G401.6 (cell line): ENCODE measurements around the gene FSTL4.

Source experiments
- FAIRE-seq: peaks from 2 replicates; lab custom pipeline; 2012; peaks lifted over from hg19 to GRCh38; lab: Jason Lieb, UNC

The FSTL4 gene

GRCh38 chr5:133290669-133291240 lies 321.6 kb downstream of the FSTL4 start:
- FAIRE-seq, result no peak

GRCh38 chr5:133289686-133290367 lies 322.5 kb downstream of the FSTL4 start:
- no peak for FAIRE-seq

- no peak for FAIRE-seq
Observed at GRCh38 chr5:133287500-133287899, 324.8 kb downstream of the FSTL4 start.

- no peak for FAIRE-seq
Observed at GRCh38 chr5:133286483-133286882, 325.9 kb downstream of the FSTL4 start.

GRCh38 chr5:133285583-133286021 lies 326.7 kb downstream of the FSTL4 start:
- FAIRE-seq, result no peak

- FAIRE-seq, result no peak
Observed at GRCh38 chr5:133284306-133284705, 328.0 kb downstream of the FSTL4 start.

- no peak for FAIRE-seq
Observed at GRCh38 chr5:133278317-133278716, 334.0 kb downstream of the FSTL4 start.

GRCh38 chr5:133277744-133278143 lies 334.6 kb downstream of the FSTL4 start:
- FAIRE-seq, result no peak

GRCh38 chr5:133276171-133276570 lies 336.2 kb downstream of the FSTL4 start:
- no peak for FAIRE-seq

- no peak for FAIRE-seq
Observed at GRCh38 chr5:133275631-133276030, 336.7 kb downstream of the FSTL4 start.

- no peak for FAIRE-seq
Observed at GRCh38 chr5:133274597-133274935, 337.8 kb downstream of the FSTL4 start.

- FAIRE-seq, result no peak
Observed at GRCh38 chr5:133273661-133274596, 338.4 kb downstream of the FSTL4 start.

GRCh38 chr5:133272345-133272744 lies 340.0 kb downstream of the FSTL4 start:
- no peak for FAIRE-seq

GRCh38 chr5:133271606-133272005 lies 340.7 kb downstream of the FSTL4 start:
- no peak for FAIRE-seq

GRCh38 chr5:133269691-133270090 lies 342.6 kb downstream of the FSTL4 start:
- FAIRE-seq, result no peak

GRCh38 chr5:133267601-133268000 lies 344.7 kb downstream of the FSTL4 start:
- FAIRE-seq, result no peak

- FAIRE-seq, result no peak
Observed at GRCh38 chr5:133266966-133267365, 345.4 kb downstream of the FSTL4 start.

- no peak for FAIRE-seq
Observed at GRCh38 chr5:133266527-133266878, 345.8 kb downstream of the FSTL4 start.

GRCh38 chr5:133265720-133266526 lies 346.4 kb downstream of the FSTL4 start:
- no peak for FAIRE-seq

GRCh38 chr5:133265257-133265656 lies 347.1 kb downstream of the FSTL4 start:
- no peak for FAIRE-seq

GRCh38 chr5:133262690-133263089 lies 349.7 kb downstream of the FSTL4 start:
- no peak for FAIRE-seq

- no peak for FAIRE-seq
Observed at GRCh38 chr5:133261993-133262392, 350.3 kb downstream of the FSTL4 start.
